Right atrium auricular region (tissue), 2 donors: ENCODE results near the gene NCKAP5. TPM values are rescaled to one million over a fixed set of nuclear protein-coding genes. Genes with fewer than 3 reads are reported as not detected.

Experiments
- DNase-seq: peaks from one replicate; pipeline ENCODE4 v3.0.0-alpha.2; 2019; ENCODE audit warnings: low spot score
- H3K27ac ChIP-seq, 2 donors: fragments of 200-600 bp; sonication (generic); 1 replicate in 1 of 2; 2 replicates in 1 of 2; pipeline ENCODE4 v1.5.1; 2016 to 2019
- H3K27me3 ChIP-seq, 2 donors: fragments of 200-600 bp; sonication (generic); one replicate each; pipeline versions ENCODE4 v1.5.1 to v1.6.0; 2017 to 2019
- H3K36me3 ChIP-seq: fragments of 200-600 bp; sonication (generic); one replicate; pipeline ENCODE4 v1.5.1; 2016
- H3K4me1 ChIP-seq, 2 donors: fragments of 200-600 bp; sonication (generic); one replicate each; pipeline versions ENCODE4 v1.5.1 to v1.6.0; 2017 to 2019
- H3K4me3 ChIP-seq, 2 donors: fragments of 200-600 bp; sonication (generic); 1 replicate in 1 of 2; 2 replicates in 1 of 2; pipeline ENCODE4 v1.5.1; 2017 to 2019; ENCODE audit warnings: mild to moderate bottlenecking in 1 of 2, moderate library complexity in 1 of 2
- H3K9me3 ChIP-seq, 2 donors: fragments of 200-600 bp; sonication (generic); one replicate each; pipeline ENCODE4 v1.5.1; 2019
- CTCF ChIP-seq, 2 donors: fragments of 200-600 bp; sonication (generic); IDR thresholded peaks; one replicate each; pipeline ENCODE4 v1.5.1; 2019; ENCODE audit warnings: antibody characterized with exemption in 2 of 2
- total RNA-seq, 2 donors: library from RNA; depleted of rRNA; stranded (reverse); fragments of >200 nt; gene quantifications; one replicate each; pipeline ENCODE4 v1.1.0, GENCODE V29; 2016

The NCKAP5 gene
- total RNA-seq, 2 donors from 2014 or later: 3.6 to 5.4 TPM

- no peak for DNase-seq
- no peak for TF ChIP-seq CTCF (IDR thresholded peaks at IDR 0.05)
- H3K27me3 ChIP-seq: no peaks in the 10 kb centered on the region
Measured at GRCh38 chr2:133324150-133324561, 244.1 kb downstream of the NCKAP5 start.

GRCh38 chr2:133322909-133323308 lies 245.4 kb downstream of the NCKAP5 start:
- no peak for DNase-seq
- H3K27me3 ChIP-seq: no peaks in the 10 kb centered on the region
- no peaks in the 10 kb centered on the region for H3K4me1 ChIP-seq
- H3K9me3 ChIP-seq: no peaks in the 10 kb centered on the region
- TF ChIP-seq CTCF (IDR thresholded peaks at IDR 0.05): no peak
- H3K27ac ChIP-seq: no peak overlapping the region
- H3K36me3 ChIP-seq: no peaks in the 10 kb centered on the region
- H3K4me3 ChIP-seq: no peak overlapping the region

More at GRCh38 chr2:133324150-133324561, 244.1 kb downstream of the NCKAP5 start:
- Histone ChIP-seq H3K4me3 (no peak overlapping the region), H3K36me3 (no peaks in the 10 kb centered on the region), H3K27ac (no peak overlapping the region), H3K4me1 (no peaks in the 10 kb centered on the region), H3K9me3 (no peaks in the 10 kb centered on the region)

GRCh38 chr2:133317178-133317577 lies 251.1 kb downstream of the NCKAP5 start:
- Histone ChIP-seq H3K4me3 (no peak overlapping the region), H3K27me3 (no peaks in the 10 kb centered on the region), H3K36me3 (no peaks in the 10 kb centered on the region), H3K4me1 (no peaks in the 10 kb centered on the region), H3K27ac (no peak overlapping the region), H3K9me3 (no peaks in the 10 kb centered on the region)
- TF ChIP-seq CTCF (IDR thresholded peaks at IDR 0.05): no peak
- no peak for DNase-seq

GRCh38 chr2:133316557-133316956 lies 251.7 kb downstream of the NCKAP5 start:
- TF ChIP-seq CTCF (IDR thresholded peaks at IDR 0.05): no peak
- H3K27ac ChIP-seq: no peak overlapping the region
- DNase-seq: no peak
- H3K9me3 ChIP-seq: no peaks in the 10 kb centered on the region
- H3K36me3 ChIP-seq: no peaks in the 10 kb centered on the region
- H3K4me1 ChIP-seq: no peaks in the 10 kb centered on the region
- H3K4me3 ChIP-seq: no peak overlapping the region
- H3K27me3 ChIP-seq: no peaks in the 10 kb centered on the region

GRCh38 chr2:133315280-133315679 lies 253.0 kb downstream of the NCKAP5 start:
- Histone ChIP-seq H3K27ac (no peak overlapping the region), H3K4me1 (no peaks in the 10 kb centered on the region), H3K36me3 (no peaks in the 10 kb centered on the region), H3K27me3 (no peaks in the 10 kb centered on the region), H3K9me3 (no peaks in the 10 kb centered on the region), H3K4me3 (no peak overlapping the region)
- no peak for TF ChIP-seq CTCF (IDR thresholded peaks at IDR 0.05)
- DNase-seq: no peak

GRCh38 chr2:133314795-133315194 lies 253.5 kb downstream of the NCKAP5 start:
- TF ChIP-seq CTCF (IDR thresholded peaks at IDR 0.05): no peak

More at GRCh38 chr2:133314795-133315194, 253.5 kb downstream of the NCKAP5 start:
- no peak overlapping the region for H3K27ac ChIP-seq
- DNase-seq: no peak
- H3K27me3 ChIP-seq: no peaks in the 10 kb centered on the region
- H3K36me3 ChIP-seq: no peaks in the 10 kb centered on the region
- no peaks in the 10 kb centered on the region for H3K4me1 ChIP-seq
- no peaks in the 10 kb centered on the region for H3K9me3 ChIP-seq
- H3K4me3 ChIP-seq: no peak overlapping the region
